ENCODE results near the gene PPFIBP2.
A peak's percentile ranks its signal among the peaks of the same experiment; 100 is the strongest.

- no peak for TF ChIP-seq JUND (CRISPR knock-in tag; IDR thresholded peaks at IDR 0.05)
- TF ChIP-seq POLR2A (IDR thresholded peaks at IDR 0.05; ENCODE audit: insufficient read depth in 1 of 2, low read depth in 2 of 2, low read length in 2 of 2), result no peak
- no peak for TF ChIP-seq SRF (IDR thresholded peaks at IDR 0.05; ENCODE audit: low read depth, low read length)
- TF ChIP-seq SRSF4 (IDR thresholded peaks at IDR 0.05; ENCODE audit: low read depth, low read length, poor library complexity, severe bottlenecking), result no peak
- TF ChIP-seq MAX (IDR thresholded peaks at IDR 0.05), result 0 out of 2 replicates have a peak, but pooled peaks have one; percentile 2
- TF ChIP-seq, protein P1, sequence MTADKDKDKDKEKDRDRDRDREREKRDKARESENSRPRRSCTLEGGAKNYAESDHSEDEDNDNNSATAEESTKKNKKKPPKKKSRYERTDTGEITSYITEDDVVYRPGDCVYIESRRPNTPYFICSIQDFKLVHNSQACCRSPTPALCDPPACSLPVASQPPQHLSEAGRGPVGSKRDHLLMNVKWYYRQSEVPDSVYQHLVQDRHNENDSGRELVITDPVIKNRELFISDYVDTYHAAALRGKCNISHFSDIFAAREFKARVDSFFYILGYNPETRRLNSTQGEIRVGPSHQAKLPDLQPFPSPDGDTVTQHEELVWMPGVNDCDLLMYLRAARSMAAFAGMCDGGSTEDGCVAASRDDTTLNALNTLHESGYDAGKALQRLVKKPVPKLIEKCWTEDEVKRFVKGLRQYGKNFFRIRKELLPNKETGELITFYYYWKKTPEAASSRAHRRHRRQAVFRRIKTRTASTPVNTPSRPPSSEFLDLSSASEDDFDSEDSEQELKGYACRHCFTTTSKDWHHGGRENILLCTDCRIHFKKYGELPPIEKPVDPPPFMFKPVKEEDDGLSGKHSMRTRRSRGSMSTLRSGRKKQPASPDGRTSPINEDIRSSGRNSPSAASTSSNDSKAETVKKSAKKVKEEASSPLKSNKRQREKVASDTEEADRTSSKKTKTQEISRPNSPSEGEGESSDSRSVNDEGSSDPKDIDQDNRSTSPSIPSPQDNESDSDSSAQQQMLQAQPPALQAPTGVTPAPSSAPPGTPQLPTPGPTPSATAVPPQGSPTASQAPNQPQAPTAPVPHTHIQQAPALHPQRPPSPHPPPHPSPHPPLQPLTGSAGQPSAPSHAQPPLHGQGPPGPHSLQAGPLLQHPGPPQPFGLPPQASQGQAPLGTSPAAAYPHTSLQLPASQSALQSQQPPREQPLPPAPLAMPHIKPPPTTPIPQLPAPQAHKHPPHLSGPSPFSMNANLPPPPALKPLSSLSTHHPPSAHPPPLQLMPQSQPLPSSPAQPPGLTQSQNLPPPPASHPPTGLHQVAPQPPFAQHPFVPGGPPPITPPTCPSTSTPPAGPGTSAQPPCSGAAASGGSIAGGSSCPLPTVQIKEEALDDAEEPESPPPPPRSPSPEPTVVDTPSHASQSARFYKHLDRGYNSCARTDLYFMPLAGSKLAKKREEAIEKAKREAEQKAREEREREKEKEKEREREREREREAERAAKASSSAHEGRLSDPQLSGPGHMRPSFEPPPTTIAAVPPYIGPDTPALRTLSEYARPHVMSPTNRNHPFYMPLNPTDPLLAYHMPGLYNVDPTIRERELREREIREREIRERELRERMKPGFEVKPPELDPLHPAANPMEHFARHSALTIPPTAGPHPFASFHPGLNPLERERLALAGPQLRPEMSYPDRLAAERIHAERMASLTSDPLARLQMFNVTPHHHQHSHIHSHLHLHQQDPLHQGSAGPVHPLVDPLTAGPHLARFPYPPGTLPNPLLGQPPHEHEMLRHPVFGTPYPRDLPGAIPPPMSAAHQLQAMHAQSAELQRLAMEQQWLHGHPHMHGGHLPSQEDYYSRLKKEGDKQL (CRISPR knock-in tag; IDR thresholded peaks at IDR 0.05; ENCODE audit: low read depth), result no peak
- TF ChIP-seq TAF1 (CRISPR knock-in tag; IDR thresholded peaks at IDR 0.05), result no peak
- no peak for TF ChIP-seq ZXDC (CRISPR knock-in tag; IDR thresholded peaks at IDR 0.05)
These were observed 1.1 kb upstream of the PPFIBP2 start for GRCh38 chr11:7512525-7513233.
